ENCODE data around the gene NUP42. TPM values are rescaled to one million over a fixed set of nuclear protein-coding genes. Genes with fewer than 3 reads are reported as not detected.

Gene NUP42
- total and polyA plus RNA-seq, 2 donors (not counting 3 experiments of a cell fraction or from before 2014, with no cell fraction given), result 31.5 to 38.6 TPM

- no peak for TF ChIP-seq JUN (IDR thresholded peaks at IDR 0.05; ENCODE audit: borderline replicate concordance, insufficient read depth, insufficient read length, low read depth)
- no peak for TF ChIP-seq POLR2A (IDR thresholded peaks at IDR 0.05; ENCODE audit: low read depth, low read length)
- TF ChIP-seq MYC (IDR thresholded peaks at IDR 0.05; ENCODE audit: low read depth, low read length), result no peak
- TF ChIP-seq EZH2 (IDR thresholded peaks at IDR 0.05; ENCODE audit: borderline replicate concordance, low read depth, low read length, severe bottlenecking), result no peak
- peak overlapping the region; percentile 74 for H3K4me2 ChIP-seq (ENCODE audit: insufficient read depth, low read length)
- CTCF ChIA-PET, result interaction anchor here (1.1 to 2.0 kb wide), 3 partner anchors 31 to 162 kb away, joined by 3 to 9 read pairs (median 6); no protein-coding TSS in a partner anchor
Measured at GRCh38 chr7:23247603-23248335, 65.9 kb downstream of the NUP42 start.

GRCh38 chr7:23249486-23249885 is 67.6 kb downstream of the NUP42 start:
- Histone ChIP-seq H3K79me2 (ENCODE audit: control insufficient read depth, insufficient read depth, low read length) (no peaks in the 10 kb centered on the region), H3K9ac (replicated peaks; ENCODE audit: extremely low read depth, insufficient read depth, low read length) (no peak overlapping the region), H3K4me3 (replicated peaks in 1 of 3; ENCODE audit: insufficient read depth in 1 of 3, low read depth in 1 of 3, low read length in 3 of 3) (no peak overlapping the region), H3K27ac (ENCODE audit: insufficient read depth, low read depth, low read length) (no peak overlapping the region), H3K9me1 (replicated peaks; ENCODE audit: control insufficient read depth, extremely low read depth, insufficient read depth, low read length) (no peaks in the 10 kb centered on the region), H3K4me1 (ENCODE audit: control insufficient read depth, extremely low read depth, insufficient read depth, low read length) (peaks cover 4% of the 10 kb centered on the region), H3K4me2 (ENCODE audit: insufficient read depth, low read length) (no peak overlapping the region), H4K20me1 (replicated peaks; ENCODE audit: control insufficient read depth, extremely low read depth, insufficient read depth, low read length) (no peaks in the 10 kb centered on the region), H3K27me3 (ENCODE audit: control insufficient read depth in 2 of 2, insufficient read depth in 2 of 2, low read length in 2 of 2) (peaks cover 36 to 54% of the 10 kb centered on the region in 2 experiments), H3K36me3 (ENCODE audit: control insufficient read depth in 2 of 2, extremely low read depth in 1 of 2, insufficient read depth in 2 of 2, low read length in 2 of 2) (no peaks in the 10 kb centered on the region), H3K9me3 (replicated peaks; ENCODE audit: control insufficient read depth, insufficient read depth, low read length) (no peaks in the 10 kb centered on the region), H2AFZ (ENCODE audit: low read depth, low read length) (no peak overlapping the region)
- intact Hi-C loops (cut with micrococcal nuclease), result no loop called here
- FAIRE-seq, result no peak
- no peak for DNase-seq (ENCODE audit: low read depth, low spot score)
- no TSS peak for BruUV-seq (replicated peaks)
- ChIA-PET CTCF (no interaction called here), POLR2A (no interaction called here)
- TF ChIP-seq, protein P1, sequence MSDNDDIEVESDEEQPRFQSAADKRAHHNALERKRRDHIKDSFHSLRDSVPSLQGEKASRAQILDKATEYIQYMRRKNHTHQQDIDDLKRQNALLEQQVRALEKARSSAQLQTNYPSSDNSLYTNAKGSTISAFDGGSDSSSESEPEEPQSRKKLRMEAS (IDR thresholded peaks at IDR 0.05; ENCODE audit: insufficient read depth, insufficient read length), result no peak
- no peak for TF ChIP-seq EZH2 (IDR thresholded peaks at IDR 0.05; ENCODE audit: borderline replicate concordance, low read depth, low read length, severe bottlenecking)
- no peak for TF ChIP-seq POLR2AphosphoS5 (IDR thresholded peaks at IDR 0.05; ENCODE audit: insufficient read depth, low read depth, low read length)
- TF ChIP-seq POLR2A (IDR thresholded peaks at IDR 0.05; ENCODE audit: low read depth, low read length), result no peak
- no peak for TF ChIP-seq GATA2 (IDR thresholded peaks at IDR 0.05; ENCODE audit: insufficient read depth, insufficient read length, low read depth, low read length)
- no peak for TF ChIP-seq FOS (IDR thresholded peaks at IDR 0.05; ENCODE audit: borderline replicate concordance, insufficient read depth, low read length)
- TF ChIP-seq JUN (IDR thresholded peaks at IDR 0.05; ENCODE audit: borderline replicate concordance, insufficient read depth, insufficient read length, low read depth), result no peak
- no peak for TF ChIP-seq MYC (IDR thresholded peaks at IDR 0.05; ENCODE audit: low read depth, low read length)
- no peak for TF ChIP-seq CTCF (IDR thresholded peaks at IDR 0.05; ENCODE audit: extremely low read depth in 1 of 2, insufficient read depth in 1 of 2, low read depth in 1 of 2, low read length in 2 of 2)
- dilution Hi-C loops (cut with MboI; ENCODE audit: extremely low pct_ligation_motif_present, low sequenced_read_pairs), result no loop called here

More at GRCh38 chr7:23247603-23248335, 65.9 kb downstream of the NUP42 start:
- Histone ChIP-seq H3K9me1 (replicated peaks; ENCODE audit: control insufficient read depth, extremely low read depth, insufficient read depth, low read length) (no peaks in the 10 kb centered on the region), H3K27ac (ENCODE audit: insufficient read depth, low read depth, low read length) (no peak overlapping the region), H2AFZ (ENCODE audit: low read depth, low read length) (peak overlapping the region; percentile 76), H3K9ac (replicated peaks; ENCODE audit: extremely low read depth, insufficient read depth, low read length) (no peak overlapping the region), H3K36me3 (ENCODE audit: control insufficient read depth in 2 of 2, extremely low read depth in 1 of 2, insufficient read depth in 2 of 2, low read length in 2 of 2) (no peaks in the 10 kb centered on the region), H3K4me1 (ENCODE audit: control insufficient read depth, extremely low read depth, insufficient read depth, low read length) (peaks cover 4% of the 10 kb centered on the region), H3K9me3 (replicated peaks; ENCODE audit: control insufficient read depth, insufficient read depth, low read length) (no peaks in the 10 kb centered on the region), H4K20me1 (replicated peaks; ENCODE audit: control insufficient read depth, extremely low read depth, insufficient read depth, low read length) (no peaks in the 10 kb centered on the region), H3K79me2 (ENCODE audit: control insufficient read depth, insufficient read depth, low read length) (no peaks in the 10 kb centered on the region), H3K4me3 (replicated peaks in 1 of 3; ENCODE audit: insufficient read depth in 1 of 3, low read depth in 1 of 3, low read length in 3 of 3) (peak overlapping the region in 2 of 3 experiments; percentile 8 to 37), H3K27me3 (ENCODE audit: control insufficient read depth in 2 of 2, insufficient read depth in 2 of 2, low read length in 2 of 2) (peaks cover 31 to 38% of the 10 kb centered on the region in 2 experiments)
- intact Hi-C loops (cut with micrococcal nuclease) (no loop called here), dilution Hi-C loops (cut with MboI; ENCODE audit: extremely low pct_ligation_motif_present, low sequenced_read_pairs) (no loop called here)
- DNase-seq (ENCODE audit: low read depth, low spot score) (no peak), FAIRE-seq (peak; percentile 73)
- POLR2A ChIA-PET, result no interaction called here
- no TSS peak for BruUV-seq (replicated peaks)

Data from endothelial cell of umbilical vein (primary cell).